ENCODE results near the gene CMSS1.
"Not testable (repeated sequence)": the region's sequence is repeated elsewhere in the genome, so short reads cannot be mapped to it uniquely, and the experiment has no call there.

Gene CMSS1

DNA sequence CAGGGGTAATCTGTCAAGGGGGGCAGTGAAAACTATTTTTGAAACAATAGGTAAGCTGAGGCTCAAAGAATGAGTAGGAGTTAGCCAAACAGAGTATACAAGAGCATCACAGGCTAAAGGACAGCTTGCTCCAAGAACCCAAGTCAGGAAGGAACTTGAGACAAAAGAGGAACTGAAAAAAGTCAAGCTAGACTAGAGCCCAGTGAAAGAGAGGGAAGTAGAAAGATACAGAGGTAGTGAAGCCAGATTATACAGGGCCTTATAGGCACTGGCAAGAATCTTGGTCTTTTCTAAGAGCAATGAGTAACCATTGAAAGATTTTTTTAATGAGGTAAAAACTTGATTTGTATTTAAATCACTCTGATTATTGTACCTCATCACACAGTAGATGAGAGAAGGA is 226.7 kb downstream of the CMSS1 start:
- ChIA-PET POLR2A (ENCODE audit: low non-redundant PET) (no interaction called here), CTCF (interaction anchor here (0.5 to 0.6 kb wide), 2 partner anchors 101 to 218 kb away, joined by 3 to 4 read pairs; no protein-coding TSS in a partner anchor)
- TF ChIP-seq, protein P1, sequence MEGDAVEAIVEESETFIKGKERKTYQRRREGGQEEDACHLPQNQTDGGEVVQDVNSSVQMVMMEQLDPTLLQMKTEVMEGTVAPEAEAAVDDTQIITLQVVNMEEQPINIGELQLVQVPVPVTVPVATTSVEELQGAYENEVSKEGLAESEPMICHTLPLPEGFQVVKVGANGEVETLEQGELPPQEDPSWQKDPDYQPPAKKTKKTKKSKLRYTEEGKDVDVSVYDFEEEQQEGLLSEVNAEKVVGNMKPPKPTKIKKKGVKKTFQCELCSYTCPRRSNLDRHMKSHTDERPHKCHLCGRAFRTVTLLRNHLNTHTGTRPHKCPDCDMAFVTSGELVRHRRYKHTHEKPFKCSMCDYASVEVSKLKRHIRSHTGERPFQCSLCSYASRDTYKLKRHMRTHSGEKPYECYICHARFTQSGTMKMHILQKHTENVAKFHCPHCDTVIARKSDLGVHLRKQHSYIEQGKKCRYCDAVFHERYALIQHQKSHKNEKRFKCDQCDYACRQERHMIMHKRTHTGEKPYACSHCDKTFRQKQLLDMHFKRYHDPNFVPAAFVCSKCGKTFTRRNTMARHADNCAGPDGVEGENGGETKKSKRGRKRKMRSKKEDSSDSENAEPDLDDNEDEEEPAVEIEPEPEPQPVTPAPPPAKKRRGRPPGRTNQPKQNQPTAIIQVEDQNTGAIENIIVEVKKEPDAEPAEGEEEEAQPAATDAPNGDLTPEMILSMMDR (conservative IDR thresholded peaks at IDR 0.05; ENCODE audit: low read depth) = no peak
- no peak for DNase-seq (ENCODE audit: low spot score)
- H3K27ac ChIP-seq = no peak overlapping the region

DNA sequence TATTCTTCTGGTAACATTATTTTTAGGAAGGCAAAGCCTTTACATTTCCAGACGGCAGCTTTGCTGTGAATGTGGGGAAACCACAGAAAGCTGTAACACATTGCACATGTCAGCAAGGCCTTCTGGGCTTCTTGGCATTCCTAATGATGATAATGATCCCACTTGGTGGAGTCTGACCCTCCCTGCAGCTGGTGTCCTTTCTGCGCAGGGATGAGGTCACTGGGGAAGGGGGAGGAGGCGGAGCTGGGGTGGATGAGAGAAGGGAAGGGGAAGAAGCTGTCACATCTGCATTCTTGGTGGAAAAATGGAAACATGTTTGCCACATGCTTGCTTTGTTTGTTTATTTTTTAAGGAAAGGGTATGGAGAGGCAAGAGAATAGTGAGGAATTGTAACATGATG is 228.0 kb downstream of the CMSS1 start:
- POLR2A ChIA-PET (ENCODE audit: low non-redundant PET) = no interaction called here
- DNase-seq (ENCODE audit: low spot score) = no peak
- TF ChIP-seq, protein P1 (conservative IDR thresholded peaks at IDR 0.05; ENCODE audit: low read depth) = no peak
- CTCF ChIA-PET = interaction anchor here (0.6 kb wide), 1 partner anchor 44 kb away, joined by 3 read pairs; no protein-coding TSS in a partner anchor
- no peak overlapping the region; the same call in 1 of the 2 replicates for H3K27ac ChIP-seq

DNA sequence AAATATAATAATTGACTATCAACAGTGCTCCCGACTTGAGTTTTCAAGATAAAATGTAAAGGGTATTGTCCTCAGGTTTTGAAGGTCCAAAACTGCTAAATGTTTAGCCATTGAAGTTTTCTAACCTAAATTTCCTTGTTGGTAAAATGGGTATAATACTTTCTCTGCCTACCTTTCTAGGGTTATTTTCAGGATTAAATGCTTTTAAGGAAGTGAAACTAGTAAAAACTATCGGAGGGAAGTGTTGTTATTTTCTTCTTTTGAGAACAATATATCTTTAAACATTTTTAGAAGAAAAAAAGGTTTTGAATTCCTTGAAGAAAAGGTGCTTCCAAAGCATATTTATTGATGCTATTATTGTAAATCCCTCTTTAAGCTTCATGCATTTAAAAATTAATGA is 229.3 kb downstream of the CMSS1 start:
- POLR2A ChIA-PET (ENCODE audit: low non-redundant PET) = no interaction called here
- CTCF ChIA-PET = interaction anchor here (0.6 to 0.7 kb wide), 2 partner anchors 33 to 202 kb away, joined by 3 read pairs; no protein-coding TSS in a partner anchor
- H3K27ac ChIP-seq = no peak overlapping the region
- no peak for DNase-seq (ENCODE audit: low spot score)
- TF ChIP-seq, protein P1 (conservative IDR thresholded peaks at IDR 0.05; ENCODE audit: low read depth) = no peak

GRCh38 chr3:100047455-100048141 is 229.9 kb downstream of the CMSS1 start:
- ChIA-PET POLR2A (ENCODE audit: low non-redundant PET) (no interaction called here), CTCF (interaction anchor here (0.6 to 1.0 kb wide), 4 partner anchors 33 to 215 kb away, joined by 3 to 12 read pairs (median 3); no protein-coding TSS in a partner anchor)
- TF ChIP-seq, protein P1 (conservative IDR thresholded peaks at IDR 0.05; ENCODE audit: low read depth) = no peak
- peak; percentile 73 for DNase-seq (ENCODE audit: low spot score)
- peak overlapping the region; percentile 57 for H3K27ac ChIP-seq

- H3K27ac ChIP-seq = peak overlapping the region; percentile 57
- ChIA-PET POLR2A (ENCODE audit: low non-redundant PET) (no interaction called here), CTCF (interaction anchor here (0.6 to 1.0 kb wide), 2 partner anchors 204 to 216 kb away, joined by 3 to 12 read pairs; no protein-coding TSS in a partner anchor)
- TF ChIP-seq, protein P1 (conservative IDR thresholded peaks at IDR 0.05; ENCODE audit: low read depth) = no peak
- DNase-seq (ENCODE audit: low spot score) = no peak
Observed at GRCh38 chr3:100048248-100048647, 230.6 kb downstream of the CMSS1 start.

DNA sequence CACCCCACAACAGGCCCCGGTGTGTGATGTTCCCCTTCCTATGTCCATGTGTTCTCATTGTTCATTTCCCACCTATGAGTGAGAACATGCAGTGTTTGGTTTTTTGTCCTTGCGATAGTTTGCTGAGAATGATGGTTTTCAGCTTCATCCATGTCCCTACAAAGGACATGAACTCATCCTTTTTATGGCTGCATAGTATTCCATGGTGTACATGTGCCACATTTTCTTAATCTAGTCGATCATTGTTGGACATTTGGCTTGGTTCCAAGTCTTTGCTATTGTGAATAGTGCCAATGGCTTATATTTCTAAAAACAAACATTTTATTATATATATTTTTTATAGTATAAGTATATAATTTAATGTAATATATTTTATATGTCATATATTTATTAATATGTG is 233.9 kb downstream of the CMSS1 start:
- POLR2A ChIA-PET (ENCODE audit: low non-redundant PET); DNase-seq (ENCODE audit: low spot score); CTCF ChIA-PET; H3K27ac ChIP-seq: not testable (repeated sequence)

GRCh38 chr3:100053951-100054620 is 236.4 kb downstream of the CMSS1 start:
- ChIA-PET CTCF (interaction anchor here (0.6 kb wide), 1 partner anchor 142 kb away, joined by 4 read pairs; no protein-coding TSS in a partner anchor), POLR2A (ENCODE audit: low non-redundant PET) (no interaction called here)
- no peak overlapping the region for H3K27ac ChIP-seq
- TF ChIP-seq, protein P1 (conservative IDR thresholded peaks at IDR 0.05; ENCODE audit: low read depth) = no peak
- no peak for DNase-seq (ENCODE audit: low spot score)

Measured in RWPE1 (cell line).